ENCODE measurements around the gene MXRA8.

- no peak for TF ChIP-seq CTCF (IDR thresholded peaks at IDR 0.05; ENCODE audit: extremely low read depth in 1 of 2, insufficient read depth in 1 of 2, low read depth in 1 of 2, low read length in 2 of 2)
- TF ChIP-seq, protein P1, sequence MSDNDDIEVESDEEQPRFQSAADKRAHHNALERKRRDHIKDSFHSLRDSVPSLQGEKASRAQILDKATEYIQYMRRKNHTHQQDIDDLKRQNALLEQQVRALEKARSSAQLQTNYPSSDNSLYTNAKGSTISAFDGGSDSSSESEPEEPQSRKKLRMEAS (IDR thresholded peaks at IDR 0.05; ENCODE audit: insufficient read depth, insufficient read length): no peak
- no peak for TF ChIP-seq MYC (IDR thresholded peaks at IDR 0.05; ENCODE audit: low read depth, low read length)
- TF ChIP-seq POLR2A (IDR thresholded peaks at IDR 0.05; ENCODE audit: low read depth, low read length): peak; percentile 81
These were observed 33.6 kb downstream of the MXRA8 start, which contains the start of the genes CPTP and INTS11 for GRCh38 chr1:1324524-1325287.

Measured in endothelial cell of umbilical vein (primary cell).